ENCODE measurements around the gene PAH. TPM values are rescaled to one million over a fixed set of nuclear protein-coding genes. Genes with fewer than 3 reads are reported as not detected.
A peak's percentile ranks its signal among the peaks of the same experiment; 100 is the strongest.

The PAH gene
- total RNA-seq, 1 experiment from 2014 or later = 5.7 TPM

- ChIA-PET CTCF (interaction anchor here (0.6 to 4.3 kb wide), 22 partner anchors 8 to 684 kb away, joined by 3 to 78 read pairs (median 4); partner anchors contain the start of genes ASCL1 and PAH), POLR2A (no interaction called here)
- no peaks in the 10 kb centered on the region for H3K36me3 Mint-ChIP-seq
- peaks cover 76% of the 10 kb centered on the region for H3K27me3 Mint-ChIP-seq (ENCODE audit: low read depth)
- H3K4me1 Mint-ChIP-seq = peaks cover 21% of the 10 kb centered on the region
- H3K9me3 Mint-ChIP-seq = peaks cover 6% of the 10 kb centered on the region; the same call in 1 of the 2 replicates
- TF ChIP-seq CTCF (IDR thresholded peaks at IDR 0.05) (peak; percentile 96), KAT7 (CRISPR knock-in tag; IDR thresholded peaks at IDR 0.05; ENCODE audit: borderline replicate concordance) (no peak), ZNF512 (CRISPR knock-in tag; IDR thresholded peaks at IDR 0.05; ENCODE audit: borderline replicate concordance) (no peak), ZNF121 (CRISPR knock-in tag; IDR thresholded peaks at IDR 0.05) (peak; percentile 97), SOX15 (CRISPR knock-in tag; IDR thresholded peaks at IDR 0.05) (no peak), FOXJ3 (CRISPR knock-in tag; IDR thresholded peaks at IDR 0.05; ENCODE audit: borderline replicate concordance) (no peak), NR3C1 (CRISPR knock-in tag; conservative IDR thresholded peaks at IDR 0.05; ENCODE audit: low read depth) (no peak), ZNF263 (CRISPR knock-in tag; IDR thresholded peaks at IDR 0.05; ENCODE audit: low read depth) (no peak), CREB1 (CRISPR knock-in tag; IDR thresholded peaks at IDR 0.05) (no peak), JUN (CRISPR knock-in tag; IDR thresholded peaks at IDR 0.05) (no peak)
- TF ChIP-seq, protein P1, sequence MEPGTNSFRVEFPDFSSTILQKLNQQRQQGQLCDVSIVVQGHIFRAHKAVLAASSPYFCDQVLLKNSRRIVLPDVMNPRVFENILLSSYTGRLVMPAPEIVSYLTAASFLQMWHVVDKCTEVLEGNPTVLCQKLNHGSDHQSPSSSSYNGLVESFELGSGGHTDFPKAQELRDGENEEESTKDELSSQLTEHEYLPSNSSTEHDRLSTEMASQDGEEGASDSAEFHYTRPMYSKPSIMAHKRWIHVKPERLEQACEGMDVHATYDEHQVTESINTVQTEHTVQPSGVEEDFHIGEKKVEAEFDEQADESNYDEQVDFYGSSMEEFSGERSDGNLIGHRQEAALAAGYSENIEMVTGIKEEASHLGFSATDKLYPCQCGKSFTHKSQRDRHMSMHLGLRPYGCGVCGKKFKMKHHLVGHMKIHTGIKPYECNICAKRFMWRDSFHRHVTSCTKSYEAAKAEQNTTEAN (CRISPR knock-in tag; IDR thresholded peaks at IDR 0.05) = no peak
- peak; percentile 30 for ATAC-seq
- DNase-seq (ENCODE audit: low spot score) = peak; percentile 81
- no peak overlapping the region for H3K4me3 Mint-ChIP-seq
- H3K27ac Mint-ChIP-seq = no peak overlapping the region
Observed at GRCh38 chr12:102948941-102949352, 31.9 kb upstream of the PAH start.

DNA sequence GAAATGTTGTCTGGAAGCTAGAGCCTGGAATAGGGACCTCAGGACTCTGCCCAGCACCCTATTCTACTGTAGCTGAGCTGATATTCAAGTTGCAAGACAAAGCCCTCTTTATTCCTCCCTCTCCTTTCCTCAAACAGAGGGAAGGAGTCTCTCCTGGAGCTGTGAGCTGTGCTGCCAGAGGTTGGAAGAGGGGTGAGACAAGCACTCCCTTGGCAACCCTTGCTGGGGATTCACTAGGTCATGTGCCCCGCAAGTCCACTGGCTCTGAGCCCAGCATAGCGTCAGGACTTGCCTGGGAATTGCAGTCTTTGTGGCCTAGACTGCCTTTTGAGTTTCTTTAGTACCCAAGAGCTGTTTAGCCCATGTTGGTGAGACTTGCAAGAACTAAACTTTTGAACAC is 29.0 kb upstream of the PAH start:
- H3K36me3 Mint-ChIP-seq = peaks cover 4% of the 10 kb centered on the region; the same call in 1 of the 2 replicates
- peaks cover 47% of the 10 kb centered on the region for H3K27me3 Mint-ChIP-seq (ENCODE audit: low read depth)
- H3K9me3 Mint-ChIP-seq = peaks cover 15% of the 10 kb centered on the region
- TF ChIP-seq ZNF512 (CRISPR knock-in tag; IDR thresholded peaks at IDR 0.05; ENCODE audit: borderline replicate concordance) (no peak), AR (CRISPR knock-in tag; IDR thresholded peaks at IDR 0.05) (no peak), ZNF396 (CRISPR knock-in tag; IDR thresholded peaks at IDR 0.05; ENCODE audit: borderline replicate concordance) (no peak), FOXK1 (CRISPR knock-in tag; IDR thresholded peaks at IDR 0.05) (no peak), ATF2 (CRISPR knock-in tag; IDR thresholded peaks at IDR 0.05; ENCODE audit: borderline replicate concordance, low read depth) (no peak), GRHL2 (CRISPR knock-in tag; IDR thresholded peaks at IDR 0.05; ENCODE audit: insufficient replicate concordance, severe bottlenecking) (no peak), CDX4 (CRISPR knock-in tag; IDR thresholded peaks at IDR 0.05; ENCODE audit: borderline replicate concordance) (no peak), NFYB (CRISPR knock-in tag; conservative IDR thresholded peaks at IDR 0.05; ENCODE audit: low read depth) (no peak), ZNF671 (CRISPR knock-in tag; IDR thresholded peaks at IDR 0.05) (no peak), NR1H2 (CRISPR knock-in tag; IDR thresholded peaks at IDR 0.05) (no peak), NFATC4 (CRISPR knock-in tag; IDR thresholded peaks at IDR 0.05) (no peak), CBFB (CRISPR knock-in tag; IDR thresholded peaks at IDR 0.05; ENCODE audit: low read depth) (no peak), ZNF121 (CRISPR knock-in tag; IDR thresholded peaks at IDR 0.05) (no peak), SMAD4 (CRISPR knock-in tag; IDR thresholded peaks at IDR 0.05) (no peak), RORB (CRISPR knock-in tag; IDR thresholded peaks at IDR 0.05) (no peak)
- H3K27ac Mint-ChIP-seq = no peak overlapping the region
- ChIA-PET CTCF (interaction anchor here (1.8 kb wide), 1 partner anchor 63 kb away, joined by 5 read pairs; no protein-coding TSS in a partner anchor), POLR2A (no interaction called here)
- H3K4me3 Mint-ChIP-seq = no peak overlapping the region
- peaks cover 14% of the 10 kb centered on the region for H3K4me1 Mint-ChIP-seq
- ATAC-seq = no peak
- no peak for DNase-seq (ENCODE audit: low spot score)
